Measurements from ENCODE around the gene RABL6.
"Not testable (repeated sequence)": the region's sequence is repeated elsewhere in the genome, so short reads cannot be mapped to it uniquely, and the experiment has no call there.

The RABL6 gene

DNA sequence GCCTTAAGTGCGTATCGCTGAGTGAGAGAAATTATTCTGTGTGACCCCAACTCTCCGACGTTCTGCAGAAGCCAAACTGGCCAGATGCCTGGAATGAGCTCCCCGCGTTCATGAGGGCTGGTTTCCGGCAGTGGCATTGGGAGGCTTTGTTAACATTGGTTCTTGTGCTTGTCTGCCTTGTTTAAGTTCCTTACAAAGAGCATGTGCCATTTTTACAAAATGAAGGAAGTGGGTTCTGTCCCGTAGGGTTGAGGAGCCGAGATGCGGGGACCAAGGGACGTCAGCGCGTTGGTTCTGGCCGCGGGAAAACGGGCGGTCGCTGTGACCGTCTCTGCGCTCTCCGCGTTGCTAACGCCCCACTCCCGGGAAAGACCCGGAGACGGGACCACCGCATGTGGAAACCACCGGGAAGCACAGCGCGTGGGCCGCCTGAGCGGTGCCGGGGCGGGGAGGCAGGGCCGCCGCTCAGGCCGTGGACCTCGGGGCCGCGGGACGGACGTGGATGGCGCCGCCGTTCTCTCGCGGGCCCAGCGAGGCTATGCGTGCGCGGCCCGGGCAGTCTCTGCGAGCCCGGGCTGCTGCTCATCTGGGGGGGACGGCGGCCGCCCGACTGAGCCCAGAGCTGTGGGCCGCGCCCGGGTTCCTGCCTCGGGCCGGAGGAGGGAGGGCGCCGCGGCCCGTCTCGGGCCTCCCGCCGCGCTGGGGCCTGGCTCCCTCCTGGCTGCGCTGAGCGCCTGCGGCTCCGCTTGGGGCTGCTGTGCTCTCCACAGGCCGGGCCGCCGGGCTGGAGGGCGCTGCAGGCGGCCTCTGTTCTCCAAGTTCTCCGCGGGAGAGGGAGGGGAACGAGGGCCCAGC is 13.4 kb downstream of the RABL6 start:
- DNase-seq (ENCODE audit: low read depth), result no peak

DNA sequence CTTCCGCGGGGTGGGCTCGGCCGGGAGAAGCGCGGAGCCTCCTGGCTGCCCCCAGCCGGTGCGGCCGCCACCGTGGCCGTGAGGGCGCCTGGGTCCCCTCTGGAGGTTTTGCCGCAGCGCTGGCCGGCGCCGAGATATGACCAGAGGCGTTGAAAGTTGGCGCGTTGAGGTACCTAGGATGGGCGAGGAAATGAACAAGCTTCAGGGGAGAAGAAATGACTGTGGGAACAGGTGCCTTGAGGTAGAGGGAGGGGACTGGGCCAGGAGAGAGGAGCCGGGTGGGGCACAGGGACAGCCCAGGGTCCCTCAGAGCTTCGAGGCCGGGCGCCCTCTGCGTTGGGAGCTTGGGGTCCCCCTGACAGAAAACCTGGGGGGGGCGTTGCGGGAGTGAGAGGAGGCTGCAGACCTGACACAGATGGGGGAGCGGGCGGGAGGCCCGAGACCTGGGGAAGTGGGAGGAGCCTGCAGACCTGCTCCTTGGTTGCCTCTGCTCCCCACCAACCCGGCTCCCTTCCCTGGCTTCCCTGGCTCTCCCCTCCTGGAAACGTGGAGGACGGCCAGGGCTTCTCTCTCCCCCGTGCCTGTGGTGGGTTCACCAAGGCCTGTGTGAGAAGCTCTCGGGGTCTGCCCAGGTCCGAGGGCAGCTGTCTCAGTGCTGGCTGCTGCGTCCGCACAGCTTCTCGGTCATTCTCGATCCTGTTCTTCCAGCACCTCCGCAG is 14.2 kb downstream of the RABL6 start:
- no peak for DNase-seq (ENCODE audit: low read depth)

DNA sequence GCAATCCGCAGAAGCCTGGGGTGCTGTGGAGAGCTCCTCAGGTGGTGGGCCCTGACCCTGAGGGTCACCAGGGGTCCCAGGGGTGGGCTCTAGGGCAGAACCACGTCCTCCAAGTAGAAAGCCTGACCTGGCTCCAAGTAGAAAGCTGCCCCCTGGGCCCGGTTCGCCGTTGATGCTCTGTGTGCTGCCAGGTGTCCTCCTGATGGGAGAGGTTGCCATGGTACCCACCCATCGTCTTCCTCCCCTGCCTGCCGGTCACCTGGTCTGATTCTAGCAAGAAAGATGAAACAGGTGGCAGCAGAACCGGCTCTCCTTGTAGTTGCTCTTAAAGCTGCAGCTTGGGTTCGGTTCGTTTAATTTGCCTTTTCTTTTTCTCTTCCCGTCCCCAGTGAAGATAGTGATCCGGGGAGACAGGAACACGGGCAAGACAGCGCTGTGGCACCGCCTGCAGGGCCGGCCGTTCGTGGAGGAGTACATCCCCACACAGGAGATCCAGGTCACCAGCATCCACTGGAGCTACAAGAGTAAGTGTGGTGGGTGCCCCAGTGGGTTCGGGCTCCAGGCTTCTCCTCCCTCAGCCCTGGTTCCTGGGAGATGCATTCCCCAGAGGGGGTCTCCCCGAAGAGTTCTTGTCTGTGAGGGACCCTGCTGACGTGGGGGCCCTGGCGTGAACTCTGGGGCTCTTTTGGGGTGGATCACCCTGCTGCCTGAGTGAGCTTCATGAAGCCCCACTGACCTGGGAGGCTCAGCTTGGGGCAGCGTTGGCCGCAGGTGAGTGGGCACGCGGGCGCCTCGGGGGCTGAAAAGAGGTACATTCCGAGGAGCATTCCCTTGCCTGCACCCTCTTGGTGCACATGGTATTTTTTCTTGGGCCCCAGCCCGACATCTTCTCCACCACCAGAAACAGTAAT is 15.6 kb downstream of the RABL6 start:
- no peak for DNase-seq (ENCODE audit: low read depth)

DNA sequence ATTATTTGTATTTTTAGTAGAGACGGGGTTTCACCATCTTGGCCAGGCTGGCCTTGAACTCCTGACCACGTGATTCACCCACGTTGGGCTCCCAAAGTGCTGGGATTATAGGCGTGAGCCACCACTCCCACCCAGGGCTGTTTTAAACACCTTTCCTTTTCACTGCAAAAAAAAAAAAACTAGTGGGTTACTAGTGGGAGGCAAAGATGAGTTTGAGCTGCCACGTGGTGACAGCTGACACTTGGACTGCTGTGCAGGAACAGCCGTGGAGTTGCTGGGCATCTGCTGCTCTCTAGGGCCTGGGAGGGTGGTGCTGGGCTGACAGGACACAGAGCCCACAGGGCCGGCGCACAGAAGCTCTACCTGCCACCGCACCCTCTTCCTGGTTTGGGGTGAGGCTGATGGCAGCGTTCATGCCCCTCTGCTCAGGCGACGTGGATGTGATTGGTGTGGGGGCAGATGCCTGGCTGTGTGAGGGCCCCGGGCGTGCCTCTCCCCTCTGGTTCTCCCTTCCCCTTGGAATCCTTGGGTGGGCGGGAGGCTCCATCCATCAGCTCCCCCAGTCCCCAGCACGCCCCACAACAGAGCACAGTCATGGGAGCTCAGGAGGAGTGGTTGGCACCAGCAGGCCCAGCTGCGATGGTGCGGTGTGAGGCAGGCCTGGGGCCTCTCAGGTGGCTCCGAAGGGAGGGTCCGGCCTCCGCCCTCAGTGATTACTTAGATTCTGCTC is 16.9 kb downstream of the RABL6 start:
- DNase-seq (ENCODE audit: low read depth), result no peak

DNA sequence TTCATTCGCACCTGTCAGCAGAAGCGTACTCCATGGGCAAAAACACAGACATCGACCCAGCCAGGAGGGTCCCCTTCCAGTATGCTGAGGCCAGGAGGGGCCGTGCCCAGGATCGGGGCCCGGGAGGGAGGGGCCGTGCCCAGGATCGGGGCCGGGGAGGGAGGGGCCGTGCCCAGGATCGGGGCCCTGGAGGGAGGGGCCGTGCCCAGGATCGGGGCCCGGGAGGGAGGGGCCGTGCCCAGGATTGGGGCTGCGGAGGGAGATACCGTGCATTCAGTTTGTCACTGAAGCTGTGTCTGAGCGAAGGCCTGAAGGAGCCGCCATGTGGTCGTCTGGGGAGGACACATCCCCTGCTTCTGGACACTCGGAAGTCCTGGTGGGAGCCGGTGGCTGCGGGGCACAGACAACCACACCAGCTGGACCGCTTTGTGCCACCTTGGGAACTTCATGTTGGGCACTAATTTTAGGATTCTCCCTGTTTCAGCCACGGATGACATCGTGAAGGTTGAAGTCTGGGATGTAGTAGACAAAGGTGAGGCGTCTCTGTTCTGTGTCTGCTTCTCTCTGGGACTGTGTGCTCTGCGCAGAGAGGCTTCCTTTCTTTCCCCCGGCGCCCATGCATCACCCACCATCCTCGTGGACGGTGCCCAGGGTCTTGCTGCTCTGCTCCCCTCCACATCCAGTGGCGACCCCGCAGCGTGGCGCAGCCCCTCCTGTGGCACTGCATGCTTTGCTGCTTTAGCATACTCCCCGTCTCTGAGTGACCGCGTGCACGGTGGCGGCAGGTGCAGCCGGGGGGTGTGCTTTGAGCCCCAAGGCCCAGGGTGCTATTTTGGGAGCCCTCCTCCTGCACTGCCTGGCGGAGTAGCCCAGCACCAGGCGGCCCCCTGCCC is 17.8 kb downstream of the RABL6 start:
- no peak for DNase-seq (ENCODE audit: low read depth)

DNA sequence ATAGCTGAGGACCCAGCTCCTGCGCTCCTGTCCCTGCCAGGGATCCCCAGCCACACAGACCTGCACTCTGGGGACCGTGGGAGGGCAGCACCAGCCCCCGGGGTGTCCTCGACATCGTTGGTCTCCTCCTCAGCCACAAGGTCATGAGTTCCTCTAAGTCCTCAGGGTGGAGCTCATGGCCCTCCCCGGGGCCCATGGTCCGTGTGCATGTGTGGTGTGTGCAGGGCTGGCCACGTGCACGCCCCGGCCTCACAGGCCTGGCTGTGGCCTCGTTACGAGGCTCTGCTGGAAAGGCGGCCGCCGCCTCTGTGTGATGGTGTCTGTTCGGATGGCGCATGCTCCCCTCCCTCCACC is 18.4 kb downstream of the RABL6 start:
- DNase-seq (ENCODE audit: low read depth), result no peak

DNA sequence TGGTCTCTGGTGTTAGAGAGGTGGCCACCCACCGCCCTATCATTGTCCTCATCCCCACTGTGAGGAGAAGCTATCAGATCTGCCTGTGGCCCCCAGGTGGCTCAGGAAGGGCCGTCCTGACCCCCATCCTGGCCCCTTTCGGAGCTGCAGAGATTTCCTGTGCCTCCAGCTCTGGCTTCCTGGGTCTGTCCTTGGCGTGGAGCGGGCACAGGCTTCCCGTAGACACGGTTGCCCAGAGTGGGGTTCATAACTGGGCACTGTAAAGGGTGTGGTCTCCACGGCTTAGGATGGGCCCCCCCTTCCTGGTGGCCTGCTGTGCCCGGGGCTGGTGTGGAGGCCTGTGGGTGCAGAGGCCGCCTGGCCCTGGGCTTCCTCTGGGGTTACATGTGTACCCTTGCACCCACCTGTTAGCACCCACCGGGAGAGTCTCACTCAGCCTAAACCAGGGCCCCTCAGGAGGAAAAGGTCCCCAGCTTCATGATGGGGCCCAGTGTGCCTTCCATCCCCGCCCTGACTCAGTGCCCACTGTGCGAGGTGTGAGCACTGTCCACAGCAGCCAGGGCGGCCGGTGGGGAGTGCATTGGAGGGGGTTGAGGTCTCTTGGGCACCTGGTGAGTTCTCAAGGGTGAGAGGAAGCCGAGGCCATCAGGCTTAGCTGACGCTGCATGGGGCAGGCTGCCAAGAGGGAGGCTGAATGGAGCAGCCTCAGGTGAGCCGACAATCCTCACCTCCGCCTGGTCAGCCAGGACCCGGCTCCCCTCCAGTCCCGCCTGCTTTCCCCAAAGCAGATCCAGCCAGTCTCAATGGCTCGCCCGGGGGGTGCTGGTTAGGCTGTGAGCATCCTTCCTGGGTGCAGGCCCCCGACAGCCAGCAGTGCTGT is 19.2 kb downstream of the RABL6 start:
- DNase-seq (ENCODE audit: low read depth), result no peak

DNA sequence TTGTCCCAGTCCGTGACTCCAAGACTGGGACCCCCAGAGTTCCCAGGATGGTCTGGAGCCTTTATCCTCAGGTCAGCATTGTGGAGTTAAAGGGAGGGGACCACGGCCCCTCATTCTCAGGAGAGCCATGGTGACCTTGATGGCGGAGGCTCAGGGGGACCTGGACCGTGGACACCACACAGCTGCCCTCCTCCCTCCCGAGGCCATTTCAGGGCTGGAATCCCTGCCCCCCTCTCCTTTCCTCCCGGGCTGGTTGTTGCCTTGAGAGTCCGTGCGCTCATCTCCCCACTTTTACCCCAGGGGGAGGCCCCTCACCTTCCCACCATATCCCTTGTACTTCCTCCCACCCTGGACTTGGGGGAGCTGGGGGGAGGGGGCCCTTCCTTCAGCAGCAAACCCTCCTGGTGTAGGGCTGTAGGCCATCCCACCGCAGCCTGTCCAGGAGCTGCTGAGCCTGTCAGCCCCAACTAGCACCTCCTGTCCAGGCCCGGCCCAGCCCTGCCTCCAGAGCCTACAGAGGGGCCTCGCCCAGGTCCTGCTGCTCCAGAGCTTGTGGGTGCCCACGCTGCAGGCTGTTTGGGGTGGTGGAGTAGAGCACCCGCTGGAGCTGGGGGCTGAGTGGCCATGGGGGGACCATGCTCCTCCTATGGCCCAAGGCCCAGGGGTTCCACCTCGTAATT is 20.2 kb downstream of the RABL6 start:
- no peak for DNase-seq (ENCODE audit: low read depth)

DNA sequence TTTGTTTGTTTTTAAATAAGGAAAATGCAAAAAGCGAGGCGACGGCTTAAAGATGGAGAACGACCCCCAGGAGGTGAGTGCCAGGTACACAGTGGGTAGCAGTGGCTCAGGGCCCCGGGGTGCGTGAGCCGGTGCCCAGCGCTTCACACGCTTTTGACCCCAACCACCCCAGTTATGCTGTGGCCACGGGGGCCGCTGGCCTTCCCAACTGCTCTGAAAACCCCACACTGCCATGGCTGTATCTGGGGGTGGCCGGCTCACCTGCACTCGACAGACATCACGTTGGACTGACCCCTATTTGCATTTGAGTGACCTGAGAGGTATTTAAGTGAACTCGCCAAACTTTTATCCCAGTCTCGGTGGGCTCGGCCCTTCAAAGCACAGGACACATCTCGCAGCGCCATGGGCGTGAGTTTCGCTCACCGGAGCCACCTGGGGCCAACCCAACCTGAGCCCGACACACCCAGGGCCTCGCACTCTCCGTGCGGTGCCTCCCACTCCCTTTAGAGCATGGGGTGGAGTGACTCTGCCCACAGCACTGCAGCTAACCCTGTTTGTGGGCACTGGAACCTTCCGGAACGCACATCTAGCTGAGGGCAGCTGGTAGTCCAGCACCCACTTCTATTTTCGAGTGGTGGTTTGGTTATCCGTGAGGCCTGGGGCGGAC is 20.9 kb downstream of the RABL6 start:
- DNase-seq (ENCODE audit: low read depth), result no peak

DNA sequence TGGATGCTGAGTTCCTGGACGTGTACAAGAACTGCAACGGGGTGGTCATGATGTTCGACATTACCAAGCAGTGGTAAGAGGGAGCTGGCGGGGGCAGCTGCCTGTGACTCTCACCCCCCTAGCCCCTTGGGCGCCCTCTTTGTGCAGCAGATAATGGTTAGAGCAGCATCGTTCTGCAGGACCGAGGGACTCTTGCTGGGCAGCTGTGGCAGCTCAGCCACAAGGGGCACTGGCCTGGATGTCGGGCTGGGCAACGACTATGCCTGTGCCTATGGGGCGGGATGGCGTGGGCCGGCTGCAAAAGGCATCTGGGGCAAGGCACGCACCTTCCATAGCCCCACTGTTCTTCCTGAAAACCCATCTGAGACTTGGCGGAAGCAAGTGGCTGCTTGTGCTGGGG is 21.7 kb downstream of the RABL6 start:
- DNase-seq (ENCODE audit: low read depth), result no peak

- no peak for DNase-seq (ENCODE audit: low read depth)
These were observed 22.5 kb downstream of the RABL6 start for GRCh38 chr9:136829981-136830885.

DNA sequence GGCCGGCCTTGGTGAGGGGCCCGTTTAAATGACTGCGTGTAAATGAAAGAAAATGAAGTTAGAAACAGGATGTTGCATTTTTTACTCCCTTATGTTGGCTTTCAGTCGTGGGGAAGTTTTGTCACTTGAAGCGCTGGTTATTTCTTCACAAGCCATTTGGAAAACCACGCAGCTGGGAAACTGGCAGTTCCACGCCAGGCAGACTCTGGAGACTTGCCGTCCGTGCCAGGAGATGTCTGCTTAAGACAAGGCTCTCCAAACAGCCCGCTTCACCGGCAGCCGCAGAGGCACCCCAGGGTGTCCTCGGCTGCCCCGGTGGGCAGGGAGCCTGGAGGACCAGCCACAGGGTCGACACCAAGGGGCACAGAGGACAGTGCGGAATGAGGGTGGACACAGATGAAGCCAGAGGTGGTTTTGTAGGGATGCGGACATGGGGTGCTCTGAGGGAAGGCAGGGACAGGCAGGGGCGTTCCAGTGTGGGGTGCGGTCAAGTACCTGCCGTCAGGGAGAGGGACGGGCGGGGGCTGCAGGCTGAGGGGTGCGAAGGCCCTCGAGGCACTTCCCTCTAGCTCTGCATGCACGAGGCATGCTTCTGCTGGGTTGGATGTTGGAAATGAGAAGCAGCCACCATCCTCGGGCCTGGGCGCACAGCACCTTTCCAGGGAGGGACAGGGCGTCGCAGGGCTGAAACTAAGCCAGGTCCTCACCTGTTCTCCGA is 23.4 kb downstream of the RABL6 start:
- no peak for DNase-seq (ENCODE audit: low read depth)

GRCh38 chr9:136831720-136832104 is 24.0 kb downstream of the RABL6 start:
- no peak for DNase-seq (ENCODE audit: low read depth)

DNA sequence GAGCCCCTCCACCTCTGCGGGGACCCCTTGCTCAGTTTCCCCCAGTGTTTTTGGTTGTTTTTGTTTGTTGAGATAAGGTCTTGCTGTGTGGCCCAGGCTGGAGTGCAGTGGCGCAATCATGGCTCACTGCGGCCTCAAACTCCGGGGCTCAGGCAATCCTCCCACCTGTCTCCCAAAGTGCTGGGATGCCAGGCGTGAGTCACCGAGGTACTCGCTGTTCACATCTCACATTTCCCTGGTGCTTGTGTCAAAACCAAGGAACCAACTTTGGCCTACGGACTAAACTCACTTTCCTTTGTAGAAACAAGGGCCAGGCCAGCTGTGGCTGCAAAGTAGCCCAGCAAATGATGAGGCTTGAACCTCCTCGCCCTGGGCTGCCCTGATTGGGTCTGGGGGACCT is 24.8 kb downstream of the RABL6 start:
- DNase-seq (ENCODE audit: low read depth), result no peak

- DNase-seq (ENCODE audit: low read depth), result not testable (repeated sequence)
These were observed 25.8 kb downstream of the RABL6 start for GRCh38 chr9:136833381-136834048.

DNA sequence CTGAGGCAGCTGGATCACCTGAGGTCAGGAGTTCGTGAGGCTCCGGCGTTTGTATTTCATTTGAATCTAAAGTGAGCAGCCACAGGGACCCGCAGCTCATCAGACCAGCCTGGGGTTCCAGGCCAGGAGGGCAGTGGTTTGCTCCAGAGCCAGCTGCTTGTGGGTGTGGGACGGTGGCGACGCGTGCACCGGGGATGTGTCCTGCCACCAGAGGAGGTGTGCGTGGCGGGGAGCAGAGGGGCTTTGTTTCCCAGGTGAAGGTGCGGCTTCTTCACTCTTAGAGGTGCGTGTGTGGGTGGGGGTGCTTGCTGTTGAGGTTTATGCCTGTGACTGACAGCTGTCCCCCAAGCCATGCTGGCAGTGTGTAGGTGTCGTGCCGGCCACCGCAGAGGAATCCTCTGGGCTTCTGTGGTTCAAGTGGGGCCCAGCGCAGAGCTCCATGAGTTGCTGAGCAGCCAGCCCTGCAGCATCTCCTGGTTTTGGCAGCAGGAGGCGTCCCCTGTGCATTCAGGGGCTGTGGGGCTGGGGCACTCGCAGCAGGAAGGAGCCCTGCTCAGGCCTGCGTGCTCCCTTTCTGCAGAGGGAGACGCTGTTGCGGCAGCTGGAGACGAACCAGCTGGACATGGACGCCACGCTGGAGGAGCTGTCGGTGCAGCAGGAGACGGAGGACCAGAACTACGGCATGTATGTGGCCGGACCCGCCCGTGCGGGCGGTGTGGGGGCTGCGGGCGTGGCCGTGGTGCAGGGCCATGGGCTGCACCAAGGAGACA is 27.6 kb downstream of the RABL6 start:
- DNase-seq (ENCODE audit: low read depth), result no peak

Data from stimulated activated CD8-positive, alpha-beta memory T cell treated with anti-CD3 and anti-CD28 coated beads, Interleukin-7, amount 100 ng/mL, for 24 hours (primary cell).